Gastroesophageal sphincter (tissue), 4 donors: Measurements from ENCODE around the gene TFRC. TPM values are rescaled to one million over a fixed set of nuclear protein-coding genes. Genes with fewer than 3 reads are reported as not detected.
A peak's percentile ranks its signal among the peaks of the same experiment; 100 is the strongest.
"Not testable (repeated sequence)": the region's sequence is repeated elsewhere in the genome, so short reads cannot be mapped to it uniquely, and the experiment has no call there.

Experiments used
- ATAC-seq: fragments of 150-250 bp; one replicate; pipeline ENCODE4 v1.9.1; 2016; ENCODE audit warnings: mild to moderate bottlenecking, moderate library complexity
- H3K27ac ChIP-seq, 4 donors: fragments of 200-600 bp; sonication (generic) in 3 of 4; 1 replicate in 3 of 4; 2 replicates in 1 of 4; pipeline ENCODE4 v1.5.1; 2016 to 2019
- H3K27me3 ChIP-seq: fragments of 200-600 bp; sonication (generic); one replicate; pipeline ENCODE4 v1.5.1; 2019
- H3K36me3 ChIP-seq, 2 donors: fragments of 200-600 bp; sonication (generic); one replicate each; pipeline ENCODE4 v1.5.1; 2019; ENCODE audit warnings: control low read depth in 1 of 2
- H3K4me1 ChIP-seq, 3 donors: fragments of 200-600 bp; sonication (generic); 1 replicate in 2 of 3; 2 replicates in 1 of 3; pipeline ENCODE4 v1.5.1; 2016 to 2019; ENCODE audit warnings: control low read depth in 2 of 3
- H3K4me3 ChIP-seq, 2 donors: fragments of 200-600 bp; sonication (generic); one replicate each; pipeline ENCODE4 v1.5.1; 2019; ENCODE audit warnings: mild to moderate bottlenecking in 1 of 2, moderate library complexity in 1 of 2
- H3K9me3 ChIP-seq, 3 donors: fragments of 200-600 bp; sonication (generic); one replicate each; pipeline ENCODE4 v1.5.1; 2017 to 2019; ENCODE audit warnings: control low read depth in 2 of 3
- EP300 ChIP-seq: sonication (generic); formaldehyde crosslinking; IDR thresholded peaks from one replicate; pipeline ENCODE4 v1.6.1; 2017; ENCODE audit warnings: antibody characterized with exemption, mild to moderate bottlenecking
- POLR2A ChIP-seq, 2 donors: fragments of 450-650 bp; IDR thresholded peaks; one replicate each; pipeline ENCODE4 v1.6.1; 2017; ENCODE audit warnings: antibody characterized with exemption in 2 of 2, mild to moderate bottlenecking in 2 of 2, moderate library complexity in 1 of 2
- POLR2AphosphoS5 ChIP-seq: sonication (generic); formaldehyde crosslinking; IDR thresholded peaks from one replicate; pipeline ENCODE4 v1.6.1; 2017; ENCODE audit warnings: antibody characterized with exemption
- WGBS, 2 donors: methylation state at CpG; one replicate each; pipeline ENCODE4 v1.1.5; 2018; ENCODE audit warnings: low coverage in 1 of 2; 5-methylcytosine and 5-hydroxymethylcytosine counted together
- total RNA-seq, 4 donors: library from RNA; depleted of rRNA; stranded (reverse); fragments of >200 nt; gene quantifications; one replicate each; pipeline ENCODE4 v1.1.0, GENCODE V29; 2016
- TF ChIP-seq, protein P1 (sequence below), 4 experiments: fragments of 200-600 bp in 2 of 4; fragments of 450-650 bp in 2 of 4; sonication (generic) in 1 of 4; IDR thresholded peaks; one replicate each; pipeline ENCODE4 v1.5.1; 2017 to 2019; ENCODE audit warnings: antibody characterized with exemption in 4 of 4, mild to moderate bottlenecking in 2 of 4, moderate library complexity in 2 of 4

TFRC gene
- total RNA-seq, 4 donors from 2014 or later = 60.1 to 81.1 (median 69.6) TPM

DNA sequence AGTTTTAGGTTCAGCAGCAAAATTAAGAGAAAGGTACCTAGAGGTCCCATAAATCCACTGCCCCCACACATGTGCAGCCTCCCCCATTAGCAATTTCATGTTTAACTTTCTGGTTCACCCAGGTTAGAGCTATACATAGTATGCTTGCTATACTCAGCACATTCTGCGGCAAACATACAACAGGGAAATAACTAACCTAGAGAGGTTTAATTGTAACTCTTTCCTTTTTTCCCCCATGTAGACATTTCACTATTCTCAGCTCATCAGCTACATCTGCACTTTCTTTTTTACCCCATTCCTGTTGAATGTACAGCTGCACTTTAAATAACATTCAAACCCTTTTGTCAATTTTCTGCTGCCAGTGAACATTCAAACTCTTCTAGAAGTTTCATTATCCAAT, 21.1 kb downstream of the TFRC start:
- no peak for ATAC-seq
- Histone ChIP-seq H3K36me3 (peaks cover 14 to 100% of the 10 kb centered on the region in 2 donors), H3K27me3 (no peaks in the 10 kb centered on the region), H3K9me3 (no peaks in the 10 kb centered on the region), H3K4me1 (no peaks in the 10 kb centered on the region), H3K27ac (no peak overlapping the region), H3K4me3 (no peak overlapping the region)
- no peak for TF ChIP-seq EP300
- 92 to 100% methylated on average over 1 of the region's 1 CpG for WGBS, 2 donors

GRCh38 chr3:196057760-196058331, 24.0 kb downstream of the TFRC start:
- Histone ChIP-seq H3K9me3 (no peaks in the 10 kb centered on the region), H3K4me1 (no peaks in the 10 kb centered on the region), H3K36me3 (peaks cover 14 to 100% of the 10 kb centered on the region in 2 donors), H3K4me3 (no peak overlapping the region), H3K27ac (no peak overlapping the region), H3K27me3 (no peaks in the 10 kb centered on the region)
- 68 to 76% methylated on average over 3 of the region's 3 CpGs for WGBS, 2 donors
- TF ChIP-seq EP300 (no peak), POLR2A (IDR thresholded peaks at IDR 0.05) (no peak), POLR2AphosphoS5 (no peak)
- TF ChIP-seq, protein P1, sequence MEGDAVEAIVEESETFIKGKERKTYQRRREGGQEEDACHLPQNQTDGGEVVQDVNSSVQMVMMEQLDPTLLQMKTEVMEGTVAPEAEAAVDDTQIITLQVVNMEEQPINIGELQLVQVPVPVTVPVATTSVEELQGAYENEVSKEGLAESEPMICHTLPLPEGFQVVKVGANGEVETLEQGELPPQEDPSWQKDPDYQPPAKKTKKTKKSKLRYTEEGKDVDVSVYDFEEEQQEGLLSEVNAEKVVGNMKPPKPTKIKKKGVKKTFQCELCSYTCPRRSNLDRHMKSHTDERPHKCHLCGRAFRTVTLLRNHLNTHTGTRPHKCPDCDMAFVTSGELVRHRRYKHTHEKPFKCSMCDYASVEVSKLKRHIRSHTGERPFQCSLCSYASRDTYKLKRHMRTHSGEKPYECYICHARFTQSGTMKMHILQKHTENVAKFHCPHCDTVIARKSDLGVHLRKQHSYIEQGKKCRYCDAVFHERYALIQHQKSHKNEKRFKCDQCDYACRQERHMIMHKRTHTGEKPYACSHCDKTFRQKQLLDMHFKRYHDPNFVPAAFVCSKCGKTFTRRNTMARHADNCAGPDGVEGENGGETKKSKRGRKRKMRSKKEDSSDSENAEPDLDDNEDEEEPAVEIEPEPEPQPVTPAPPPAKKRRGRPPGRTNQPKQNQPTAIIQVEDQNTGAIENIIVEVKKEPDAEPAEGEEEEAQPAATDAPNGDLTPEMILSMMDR (IDR thresholded peaks at IDR 0.05) = no peak
- ATAC-seq = no peak

- not testable (repeated sequence) for H3K9me3 ChIP-seq, ATAC-seq, H3K27ac ChIP-seq, H3K4me3 ChIP-seq, H3K4me1 ChIP-seq, H3K27me3 ChIP-seq
- 83 to 93% methylated on average over 1 to 5 of the region's 6 CpGs for WGBS, 2 donors
- H3K36me3 ChIP-seq = peaks cover 9 to 100% of the 10 kb centered on the region in 2 donors
Observed at GRCh38 chr3:196056371-196056770, 25.5 kb downstream of the TFRC start.

DNA sequence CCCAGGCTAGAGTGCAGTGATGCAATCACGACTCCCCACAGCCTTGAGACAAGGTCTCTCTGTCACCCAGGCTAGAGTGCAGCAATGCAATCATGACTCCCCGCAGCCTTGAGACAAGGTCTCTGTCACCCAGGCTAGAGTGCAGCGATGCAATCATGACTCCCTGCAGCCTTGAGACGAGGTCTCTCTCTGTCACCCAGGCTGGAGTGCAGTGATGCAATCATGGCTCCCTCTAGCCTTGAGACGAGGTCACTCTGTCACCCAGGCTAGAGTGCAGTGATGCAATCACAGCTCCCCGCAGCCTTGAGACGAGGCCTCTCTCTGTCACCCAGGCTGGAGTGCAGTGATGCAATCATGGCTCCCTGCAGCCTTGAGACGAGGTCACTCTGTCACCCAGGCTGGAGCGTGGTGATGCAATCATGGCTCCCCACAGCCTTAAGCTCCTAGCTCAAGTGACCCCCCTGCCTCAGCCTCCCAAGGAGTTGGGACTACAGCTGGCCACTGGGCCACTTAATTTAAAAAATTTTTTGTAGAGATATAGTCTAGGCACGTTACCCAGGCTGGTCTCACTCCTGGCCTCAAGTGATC, 26.1 kb downstream of the TFRC start:
- Histone ChIP-seq H3K27me3 (no peaks in the 10 kb centered on the region), H3K4me3 (no peak overlapping the region), H3K36me3 (peaks cover 9 to 100% of the 10 kb centered on the region in 2 donors), H3K27ac (no peak overlapping the region), H3K9me3 (no peaks in the 10 kb centered on the region), H3K4me1 (no peaks in the 10 kb centered on the region)
- TF ChIP-seq, protein P1 (IDR thresholded peaks at IDR 0.05) = no peak
- no peak for TF ChIP-seq POLR2A (IDR thresholded peaks at IDR 0.05)
- no peak for TF ChIP-seq EP300
- TF ChIP-seq POLR2AphosphoS5 = no peak
- WGBS, 2 donors = 77 to 80% methylated on average over 1 to 2 of the region's 10 CpGs
- peak; percentile 46 for ATAC-seq

GRCh38 chr3:196055240-196055639, 26.6 kb downstream of the TFRC start:
- H3K27ac ChIP-seq = no peak overlapping the region
- no peaks in the 10 kb centered on the region for H3K27me3 ChIP-seq
- no peak overlapping the region for H3K4me3 ChIP-seq
- ATAC-seq = no peak
- H3K9me3 ChIP-seq = no peaks in the 10 kb centered on the region
- TF ChIP-seq, protein P1 (IDR thresholded peaks at IDR 0.05) = no peak
- TF ChIP-seq POLR2AphosphoS5 (no peak), POLR2A (IDR thresholded peaks at IDR 0.05) (no peak), EP300 (no peak)
- 87 to 89% methylated on average over 8 of the region's 8 CpGs for WGBS, 2 donors
- no peaks in the 10 kb centered on the region for H3K4me1 ChIP-seq
- H3K36me3 ChIP-seq = peaks cover 9 to 100% of the 10 kb centered on the region in 2 donors

GRCh38 chr3:196054661-196055060, 27.2 kb downstream of the TFRC start:
- Histone ChIP-seq H3K4me3 (no peak overlapping the region), H3K4me1 (no peaks in the 10 kb centered on the region), H3K27ac (no peak overlapping the region), H3K27me3 (no peaks in the 10 kb centered on the region), H3K36me3 (peaks cover 9 to 100% of the 10 kb centered on the region in 2 donors), H3K9me3 (no peaks in the 10 kb centered on the region)
- no peak for ATAC-seq
- WGBS, 2 donors = 89 to 90% methylated on average over 5 to 7 of the region's 10 CpGs
- TF ChIP-seq POLR2A (IDR thresholded peaks at IDR 0.05) (no peak), EP300 (no peak), POLR2AphosphoS5 (no peak)
- TF ChIP-seq, protein P1 (IDR thresholded peaks at IDR 0.05) = no peak
